ENCODE results near the gene SORL1.

GRCh38 chr11:121572571-121573059 is 120.5 kb downstream of the SORL1 start:
- TF ChIP-seq CTCF (IDR thresholded peaks at IDR 0.05; ENCODE audit: low read depth, low read length) (no peak), MYC (IDR thresholded peaks at IDR 0.05; ENCODE audit: low read depth, low read length) (no peak), POLR2A (IDR thresholded peaks at IDR 0.05; ENCODE audit: extremely low read depth, insufficient read length) (no peak), MAX (IDR thresholded peaks at IDR 0.05; ENCODE audit: low read depth, low read length) (no peak)
